Measurements from ENCODE around the gene OMA1. TPM values are rescaled to one million over a fixed set of nuclear protein-coding genes. Genes with fewer than 3 reads are reported as not detected.

The OMA1 gene
- polyA plus RNA-seq, 1 experiment = 17.3 TPM

GRCh38 chr1:58469476-58469875 is 77.0 kb downstream of the OMA1 start:
- POLR2A ChIA-PET = no interaction called here
- H3K27me3 ChIP-seq (ENCODE audit: control insufficient read depth, insufficient read depth, low read length) = no peaks in the 10 kb centered on the region
- no peak for DNase-seq (ENCODE audit: low read depth, low spot score)
- no peaks in the 10 kb centered on the region for H3K9me3 ChIP-seq (ENCODE audit: control insufficient read depth, insufficient read depth, low read length)
- TF ChIP-seq CTCF (IDR thresholded peaks at IDR 0.05; ENCODE audit: low read depth, low read length) = no peak
- no peak overlapping the region for H3K27ac ChIP-seq (ENCODE audit: low read depth, low read length)
- CTCF ChIA-PET = no interaction called here
- no peak overlapping the region for H3K4me3 ChIP-seq (ENCODE audit: low read depth, low read length)

- no peak for TF ChIP-seq CTCF (IDR thresholded peaks at IDR 0.05; ENCODE audit: low read depth, low read length)
- ChIA-PET POLR2A (no interaction called here), CTCF (no interaction called here)
- Histone ChIP-seq H3K4me3 (ENCODE audit: low read depth, low read length) (no peak overlapping the region), H3K27me3 (ENCODE audit: control insufficient read depth, insufficient read depth, low read length) (no peaks in the 10 kb centered on the region), H3K27ac (ENCODE audit: low read depth, low read length) (no peak overlapping the region), H3K9me3 (ENCODE audit: control insufficient read depth, insufficient read depth, low read length) (no peaks in the 10 kb centered on the region)
- DNase-seq (ENCODE audit: low read depth, low spot score) = no peak
Measured at GRCh38 chr1:58469016-58469415, 77.5 kb downstream of the OMA1 start.

- Histone ChIP-seq H3K27ac (ENCODE audit: low read depth, low read length) (no peak overlapping the region), H3K4me3 (ENCODE audit: low read depth, low read length) (no peak overlapping the region), H3K27me3 (ENCODE audit: control insufficient read depth, insufficient read depth, low read length) (no peaks in the 10 kb centered on the region), H3K9me3 (ENCODE audit: control insufficient read depth, insufficient read depth, low read length) (no peaks in the 10 kb centered on the region)
- DNase-seq (ENCODE audit: low read depth, low spot score) = no peak
- ChIA-PET POLR2A (no interaction called here), CTCF (no interaction called here)
- TF ChIP-seq CTCF (IDR thresholded peaks at IDR 0.05; ENCODE audit: low read depth, low read length) = no peak
Measured at GRCh38 chr1:58468612-58469011, 77.9 kb downstream of the OMA1 start.

- H3K27ac ChIP-seq (ENCODE audit: low read depth, low read length) = peak overlapping the region; percentile 11
- no peak for TF ChIP-seq CTCF (IDR thresholded peaks at IDR 0.05; ENCODE audit: low read depth, low read length)
- no peaks in the 10 kb centered on the region for H3K9me3 ChIP-seq (ENCODE audit: control insufficient read depth, insufficient read depth, low read length)
- peaks cover 3% of the 10 kb centered on the region for H3K27me3 ChIP-seq (ENCODE audit: control insufficient read depth, insufficient read depth, low read length)
- POLR2A ChIA-PET = no interaction called here
- H3K4me3 ChIP-seq (ENCODE audit: low read depth, low read length) = no peak overlapping the region
- CTCF ChIA-PET = no interaction called here
- DNase-seq (ENCODE audit: low read depth, low spot score) = no peak
Measured at GRCh38 chr1:58466630-58467241, 79.8 kb downstream of the OMA1 start.

- H3K27me3 ChIP-seq (ENCODE audit: control insufficient read depth, insufficient read depth, low read length) = peaks cover 3% of the 10 kb centered on the region
- no peak for DNase-seq (ENCODE audit: low read depth, low spot score)
- peak overlapping the region; percentile 11 for H3K27ac ChIP-seq (ENCODE audit: low read depth, low read length)
- POLR2A ChIA-PET = no interaction called here
- CTCF ChIA-PET = no interaction called here
- TF ChIP-seq CTCF (IDR thresholded peaks at IDR 0.05; ENCODE audit: low read depth, low read length) = no peak
- no peak overlapping the region for H3K4me3 ChIP-seq (ENCODE audit: low read depth, low read length)
- no peaks in the 10 kb centered on the region for H3K9me3 ChIP-seq (ENCODE audit: control insufficient read depth, insufficient read depth, low read length)
Measured at GRCh38 chr1:58465825-58466629, 80.5 kb downstream of the OMA1 start.
